Stomach (tissue), 9 donors: ENCODE measurements around the gene RASGRP4. TPM values are rescaled to one million over a fixed set of nuclear protein-coding genes. Genes with fewer than 3 reads are reported as not detected.

Source experiments
- DNase-seq, 2 donors: peaks; one replicate each; pipeline versions ENCODE4 v3.0.0 to v3.0.0-alpha.2; 2013 to 2019
- H3K27ac ChIP-seq, 5 donors: fragments of 200-600 bp in 4 of 5; sonication (generic) in 4 of 5; one replicate each; pipeline ENCODE4 v1.5.1; 2013 to 2019; ENCODE audit warnings: mild to moderate bottlenecking in 1 of 5, moderate library complexity in 1 of 5
- H3K27me3 ChIP-seq, 3 donors: fragments of 200-600 bp; sonication (generic); one replicate each; pipeline ENCODE4 v1.5.1; 2017 to 2019; ENCODE audit warnings: mixed run types in 1 of 3
- H3K36me3 ChIP-seq, 4 donors: fragments of 200-600 bp; sonication (generic); 1 replicate in 3 of 4; 2 replicates in 1 of 4; pipeline ENCODE4 v1.5.1; 2016 to 2019
- H3K4me1 ChIP-seq, 4 donors: fragments of 200-600 bp; sonication (generic); one replicate each; pipeline ENCODE4 v1.5.1; 2016 to 2019
- H3K4me3 ChIP-seq, 4 donors: fragments of 200-600 bp; sonication (generic) in 3 of 4; one replicate each; pipeline ENCODE4 v1.5.1; 2016 to 2019; ENCODE audit warnings: mild to moderate bottlenecking in 1 of 4
- H3K9me3 ChIP-seq, 4 donors: fragments of 200-600 bp; sonication (generic); one replicate each; pipeline ENCODE4 v1.5.1; 2016 to 2019
- CTCF ChIP-seq, 7 experiments: fragments of 450-650 bp in 4 of 7; fragments of 200-600 bp in 3 of 7; sonication (generic) in 3 of 7; IDR thresholded peaks; one replicate each; pipeline ENCODE4 v1.5.1; 2016 to 2019; ENCODE audit warnings: antibody characterized with exemption in 7 of 7, control low read depth in 2 of 7, mild to moderate bottlenecking in 1 of 7
- EP300 ChIP-seq: sonication (generic); formaldehyde crosslinking; IDR thresholded peaks from one replicate; pipeline ENCODE4 v1.6.1; 2017; ENCODE audit warnings: antibody characterized with exemption
- POLR2A ChIP-seq, 4 donors: fragments of 450-650 bp; IDR thresholded peaks; one replicate each; pipeline ENCODE4 v1.6.1; 2016; ENCODE audit warnings: antibody characterized with exemption in 4 of 4, control low read depth in 2 of 4, mild to moderate bottlenecking in 1 of 4, moderate library complexity in 1 of 4
- POLR2AphosphoS5 ChIP-seq, 3 donors: sonication (generic); formaldehyde crosslinking; IDR thresholded peaks; one replicate each; pipeline ENCODE4 v1.6.1; 2016; ENCODE audit warnings: antibody characterized with exemption in 3 of 3
- WGBS, 5 donors: extraction: QIAGEN DNeasy Blood & Tissue Kit in 3 of 5; methylation state at CpG; one replicate each; pipeline versions ENCODE4 v1.1.5 to v1.1.7; 2013 to 2018; 5-methylcytosine and 5-hydroxymethylcytosine counted together
- intact Hi-C: fragments of 100-400 bp; cut with DNase I; formaldehyde crosslinking; loops from one replicate; pipeline ENCODE4 v1.15.1; 2023; ENCODE audit warnings: low total_unique reads
- polyA plus RNA-seq, 3 donors: library from polyadenylated mRNA; stranded (reverse); fragments of 200-250 nt; gene quantifications; one replicate each; pipeline ENCODE4 v1.2.3, GENCODE V29; 2013
- total RNA-seq, 5 donors: library from RNA; depleted of rRNA; stranded (reverse); fragments of >200 nt; gene quantifications; one replicate each; pipeline versions ENCODE4 v1.1.0 to v1.2.3, GENCODE V29; 2014 to 2016
- donor health status: healthy with polysubstance abuse.
- donor health status: Bipolar disorder and iron deficiency.
- donor health status: healthy.

The RASGRP4 gene
- total and polyA plus RNA-seq, 8 donors: 0.40 to 8.4 (median 1.7) TPM; not detected in 2

DNA sequence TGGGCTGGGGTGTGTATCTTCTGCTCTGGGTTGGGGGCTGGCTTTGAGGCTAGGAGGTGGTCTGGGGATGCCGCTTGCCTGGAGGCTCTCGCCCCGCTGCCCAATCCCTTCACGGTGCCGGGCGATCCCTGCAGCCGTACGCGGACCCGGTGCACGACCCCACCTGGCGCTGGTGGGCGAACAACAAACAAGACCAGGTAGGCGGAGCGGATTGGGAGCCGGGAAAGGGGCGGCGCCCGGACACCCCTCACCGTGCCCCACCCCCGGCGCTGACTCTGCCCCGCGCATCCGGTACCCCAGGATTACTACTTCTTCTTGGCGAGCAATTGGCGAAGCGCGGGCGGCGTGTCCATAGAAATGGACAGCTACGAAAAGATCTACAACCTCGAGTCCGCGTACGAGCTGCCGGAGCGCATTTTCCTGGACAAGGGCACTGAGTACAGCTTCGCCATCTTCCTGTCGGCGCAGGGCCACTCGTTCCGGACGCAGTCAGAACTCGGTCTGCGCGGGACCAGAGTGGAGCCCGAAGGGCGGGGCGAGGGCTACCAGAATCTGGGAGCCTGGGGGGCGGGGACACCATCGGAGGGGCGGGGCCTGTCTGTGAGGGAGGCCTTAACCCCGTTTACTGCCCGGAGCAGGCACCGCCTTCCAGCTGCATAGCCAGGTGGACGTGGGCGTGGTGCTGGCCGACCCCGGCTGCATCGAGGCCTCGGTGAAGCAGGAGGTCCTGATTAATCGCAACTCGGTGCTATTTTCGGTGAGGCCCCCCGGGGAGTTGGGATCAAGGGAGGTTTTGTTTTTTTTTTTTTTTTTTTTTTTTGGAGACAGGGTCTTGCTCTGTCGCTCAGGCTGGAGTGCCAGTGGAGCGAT is 63.7 kb downstream of the RASGRP4 start:
- intact Hi-C loops: no loop called here
- 2 to 3% (median 3%) methylated on average over 56 to 68 of the region's 68 CpGs for WGBS, 5 donors
- Histone ChIP-seq H3K36me3 (no peaks in the 10 kb centered on the region), H3K4me3 (peak overlapping the region; percentile 46 to 74 (median 60)), H3K27me3 (peaks cover 0 to 88% (median 20%) of the 10 kb centered on the region in 3 donors), H3K4me1 (peaks cover 16 to 23% (median 22%) of the 10 kb centered on the region in 4 donors), H3K9me3 (no peaks in the 10 kb centered on the region), H3K27ac (peak overlapping the region; percentile 50 to 76 (median 58))
- peak in 1 of 3 donors; percentile 22 for TF ChIP-seq POLR2AphosphoS5 (IDR thresholded peaks at IDR 0.05)
- no peak for TF ChIP-seq EP300
- peak; percentile 86 to 91 for DNase-seq

GRCh38 chr19:38361633-38362075 is 64.4 kb downstream of the RASGRP4 start:
- peaks cover 16 to 23% (median 22%) of the 10 kb centered on the region in 4 donors for H3K4me1 ChIP-seq
- no peaks in the 10 kb centered on the region for H3K9me3 ChIP-seq
- peak overlapping the region; percentile 46 to 74 (median 60) for H3K4me3 ChIP-seq
- H3K36me3 ChIP-seq: no peaks in the 10 kb centered on the region
- 0 to 3% (median 0%) methylated on average over 8 to 37 of the region's 37 CpGs for WGBS, 5 donors
- peak overlapping the region in 4 of 5 donors; percentile 50 to 76 (median 60) for H3K27ac ChIP-seq
- intact Hi-C loops: no loop called here
- TF ChIP-seq CTCF (IDR thresholded peaks at IDR 0.05) (peak in 2 of 7 experiments; percentile 24 to 52), POLR2AphosphoS5 (IDR thresholded peaks at IDR 0.05) (no peak)
- peaks cover 0 to 87% (median 20%) of the 10 kb centered on the region in 3 donors for H3K27me3 ChIP-seq
- peak; percentile 77 to 92 for DNase-seq

GRCh38 chr19:38360839-38361631 is 65.0 kb downstream of the RASGRP4 start:
- H3K36me3 ChIP-seq: no peaks in the 10 kb centered on the region
- peaks cover 0 to 87% (median 24%) of the 10 kb centered on the region in 3 donors for H3K27me3 ChIP-seq
- H3K4me3 ChIP-seq: peak overlapping the region; percentile 46 to 74 (median 60)
- WGBS, 5 donors: 17 to 24% (median 19%) methylated on average over 18 to 23 of the region's 23 CpGs
- DNase-seq: no peak
- intact Hi-C loops: no loop called here
- no peaks in the 10 kb centered on the region for H3K9me3 ChIP-seq
- TF ChIP-seq POLR2AphosphoS5 (IDR thresholded peaks at IDR 0.05): no peak
- no peak for TF ChIP-seq POLR2A (IDR thresholded peaks at IDR 0.05)
- no peak for TF ChIP-seq EP300
- TF ChIP-seq CTCF (IDR thresholded peaks at IDR 0.05): no peak
- peak overlapping the region in 2 of 5 donors; percentile 50 to 76 for H3K27ac ChIP-seq
- peaks cover 16 to 23% (median 22%) of the 10 kb centered on the region in 4 donors for H3K4me1 ChIP-seq

DNA sequence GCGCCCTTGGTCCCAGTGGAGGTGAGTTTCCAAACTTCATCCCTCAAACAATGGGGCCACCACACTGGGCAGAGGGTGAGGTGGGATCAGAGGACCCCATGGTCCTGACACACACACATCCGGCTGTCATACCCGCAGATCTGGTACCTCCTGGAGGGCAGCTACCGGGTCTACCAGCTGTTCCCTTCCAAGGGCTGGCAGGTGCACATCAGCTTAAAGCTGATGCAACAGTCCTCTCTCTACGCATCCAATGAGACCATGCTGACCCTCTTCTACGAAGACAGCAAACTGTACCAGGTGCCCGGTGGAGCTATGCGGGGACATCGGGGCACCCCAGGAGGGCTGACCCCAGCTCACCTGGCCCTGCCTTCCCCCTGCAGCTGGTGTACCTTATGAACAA is 65.7 kb downstream of the RASGRP4 start:
- intact Hi-C loops: no loop called here
- Histone ChIP-seq H3K27ac (no peak overlapping the region), H3K4me1 (peaks cover 16 to 23% (median 22%) of the 10 kb centered on the region in 4 donors), H3K9me3 (no peaks in the 10 kb centered on the region), H3K4me3 (no peak overlapping the region), H3K27me3 (peaks cover 0 to 87% (median 25%) of the 10 kb centered on the region in 3 donors), H3K36me3 (no peaks in the 10 kb centered on the region)
- WGBS, 5 donors: 76 to 86% (median 81%) methylated on average over 9 of the region's 9 CpGs
- TF ChIP-seq POLR2A (IDR thresholded peaks at IDR 0.05): no peak
- TF ChIP-seq POLR2AphosphoS5 (IDR thresholded peaks at IDR 0.05): no peak
- no peak for TF ChIP-seq CTCF (IDR thresholded peaks at IDR 0.05)
- TF ChIP-seq EP300: no peak
- DNase-seq: no peak
